ENCODE data around the gene CYP4F22. TPM values are rescaled to one million over a fixed set of nuclear protein-coding genes. Genes with fewer than 3 reads are reported as not detected.

Gene CYP4F22
- total RNA-seq: not detected in 2 replicates

- Mint-ChIP-seq H3K27me3 (peaks cover 45% of the 10 kb centered on the region), H3K4me1 (peaks cover 10% of the 10 kb centered on the region), H3K4me3 (no peak within 1 kb of the TSS), H3K9me3 (no peaks in the 10 kb centered on the region), H3K27ac (no peak within 1 kb of the TSS), H3K36me3 (ENCODE audit: low read depth) (no peaks in the 10 kb centered on the region)
- CTCF ChIA-PET: no interaction called here
- intact Hi-C loops (cut with micrococcal nuclease): no loop called here
- POLR2A ChIA-PET: no interaction called here
- TF ChIP-seq, protein P1, sequence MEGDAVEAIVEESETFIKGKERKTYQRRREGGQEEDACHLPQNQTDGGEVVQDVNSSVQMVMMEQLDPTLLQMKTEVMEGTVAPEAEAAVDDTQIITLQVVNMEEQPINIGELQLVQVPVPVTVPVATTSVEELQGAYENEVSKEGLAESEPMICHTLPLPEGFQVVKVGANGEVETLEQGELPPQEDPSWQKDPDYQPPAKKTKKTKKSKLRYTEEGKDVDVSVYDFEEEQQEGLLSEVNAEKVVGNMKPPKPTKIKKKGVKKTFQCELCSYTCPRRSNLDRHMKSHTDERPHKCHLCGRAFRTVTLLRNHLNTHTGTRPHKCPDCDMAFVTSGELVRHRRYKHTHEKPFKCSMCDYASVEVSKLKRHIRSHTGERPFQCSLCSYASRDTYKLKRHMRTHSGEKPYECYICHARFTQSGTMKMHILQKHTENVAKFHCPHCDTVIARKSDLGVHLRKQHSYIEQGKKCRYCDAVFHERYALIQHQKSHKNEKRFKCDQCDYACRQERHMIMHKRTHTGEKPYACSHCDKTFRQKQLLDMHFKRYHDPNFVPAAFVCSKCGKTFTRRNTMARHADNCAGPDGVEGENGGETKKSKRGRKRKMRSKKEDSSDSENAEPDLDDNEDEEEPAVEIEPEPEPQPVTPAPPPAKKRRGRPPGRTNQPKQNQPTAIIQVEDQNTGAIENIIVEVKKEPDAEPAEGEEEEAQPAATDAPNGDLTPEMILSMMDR (IDR thresholded peaks at IDR 0.05): no peak
- DNase-seq (no peak), ATAC-seq (ENCODE audit: low read depth) (no peak)
Measured at GRCh38 chr19:15508035-15508710, at the start of gene CYP4F22. TSS of gene CYP4F22 (plus strand) at chr19:15508525. CDS start at chr19:15525337, 16,812 bp downstream.

GRCh38 chr19:15461694-15462093, 46.6 kb upstream of the CYP4F22 start:
- ATAC-seq (ENCODE audit: low read depth) (no peak), DNase-seq (no peak)
- Mint-ChIP-seq H3K36me3 (ENCODE audit: low read depth) (peaks cover 45% of the 10 kb centered on the region), H3K27ac (peak overlapping the region; percentile 50), H3K27me3 (no peaks in the 10 kb centered on the region), H3K4me3 (no peak overlapping the region), H3K9me3 (no peaks in the 10 kb centered on the region), H3K4me1 (peaks cover 29% of the 10 kb centered on the region)
- intact Hi-C loops (cut with micrococcal nuclease): loop anchor here (10.0 kb wide), 1 partner anchor 93 kb away; no protein-coding TSS in a partner anchor
- TF ChIP-seq, protein P1 (IDR thresholded peaks at IDR 0.05): no peak
- CTCF ChIA-PET: no interaction called here
- POLR2A ChIA-PET: interaction anchor here (2.5 kb wide), 1 partner anchor 43 kb away, joined by 18 read pairs; the partner anchor contains the start of gene AKAP8L

- ChIA-PET POLR2A (interaction anchor here (0.5 to 2.5 kb wide), 12 partner anchors 9 to 767 kb away, joined by 3 to 27 read pairs (median 6); partner anchors contain the start of genes AKAP8, AKAP8L, HSH2D and WIZ), CTCF (interaction anchor here (0.8 to 1.3 kb wide), 4 partner anchors 10 to 92 kb away, joined by 4 to 5 read pairs (median 4); partner anchors contain the start of genes AKAP8L and WIZ)
- Mint-ChIP-seq H3K27me3 (peaks cover 5% of the 10 kb centered on the region), H3K9me3 (no peaks in the 10 kb centered on the region), H3K4me3 (peak overlapping the region; percentile 89), H3K36me3 (ENCODE audit: low read depth) (peaks cover 37% of the 10 kb centered on the region), H3K4me1 (peaks cover 41% of the 10 kb centered on the region), H3K27ac (peak overlapping the region; percentile 91)
- peak; percentile 52 for DNase-seq
- ATAC-seq (ENCODE audit: low read depth): peak; percentile 83
- TF ChIP-seq, protein P1 (IDR thresholded peaks at IDR 0.05): no peak
- intact Hi-C loops (cut with micrococcal nuclease): loop anchor here (1.0 to 10.0 kb wide), 4 partner anchors 13 to 91 kb away; no protein-coding TSS in a partner anchor
Measured at GRCh38 chr19:15463861-15464371, 44.4 kb upstream of the CYP4F22 start.

- Mint-ChIP-seq H3K36me3 (ENCODE audit: low read depth) (peaks cover 31% of the 10 kb centered on the region), H3K27ac (peak within 1 kb of the TSS; percentile 91), H3K4me3 (peak within 1 kb of the TSS; percentile 89), H3K4me1 (peaks cover 47% of the 10 kb centered on the region), H3K27me3 (peaks cover 11% of the 10 kb centered on the region), H3K9me3 (no peaks in the 10 kb centered on the region)
- DNase-seq: peak; percentile 33
- POLR2A ChIA-PET: interaction anchor here (0.7 to 2.5 kb wide), 8 partner anchors 10 to 679 kb away, joined by 3 to 27 read pairs (median 6); partner anchors contain the start of genes AKAP8L, HSH2D and WIZ
- TF ChIP-seq, protein P1 (IDR thresholded peaks at IDR 0.05): no peak
- intact Hi-C loops (cut with micrococcal nuclease): loop anchor here (1.0 to 10.0 kb wide), 4 partner anchors 14 to 90 kb away; no protein-coding TSS in a partner anchor
- CTCF ChIA-PET: interaction anchor here (1.1 kb wide), 1 partner anchor 46 kb away, joined by 5 read pairs; the partner anchor contains the start of gene AKAP8L
- peak; percentile 68 for ATAC-seq (ENCODE audit: low read depth)
Measured at GRCh38 chr19:15464394-15465385, 43.6 kb upstream of the CYP4F22 start, which contains the start of gene RASAL3. TSS of gene RASAL3 (minus strand) at chr19:15464544. CDS start at chr19:15464358, 186 bp downstream.

Data from activated B cell treated with CpG ODN at 0.5 μM for 24 hours (primary cell).